Activated CD4-positive, alpha-beta T cell treated with anti-CD3 and anti-CD28 coated beads, Interleukin-2, amount 50 U/mL, for 24 hours (primary cell): ENCODE measurements around the gene PSMB11.

Experiments used
- DNase-seq, 2 donors: peaks; one replicate each; pipeline ENCODE4 v3.0.0-alpha.2; 2020; ENCODE audit warnings: low read depth in 1 of 2, low spot score in 1 of 2

PSMB11 gene

DNA sequence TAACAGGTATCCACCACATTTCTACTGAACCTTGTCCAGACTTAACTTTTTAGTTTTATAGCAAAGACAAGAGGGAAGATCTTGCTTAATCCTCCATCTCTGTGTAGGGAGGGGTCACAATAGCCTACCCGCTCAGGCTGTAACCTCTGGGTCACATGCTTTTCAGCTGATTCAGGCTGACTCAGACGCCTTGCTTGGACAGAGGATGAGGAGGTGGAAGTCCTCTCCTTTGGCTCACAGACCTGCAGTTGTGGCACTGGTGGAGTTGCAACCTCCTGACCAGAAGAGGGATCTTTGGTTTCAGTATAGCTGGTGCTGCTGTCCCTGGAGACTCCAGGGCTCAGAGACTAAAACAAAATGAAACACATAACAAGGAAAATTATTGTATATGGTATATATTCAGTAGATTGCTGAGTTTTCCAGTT is 36.7 kb downstream of the PSMB11 start:
- no peak for DNase-seq

DNA sequence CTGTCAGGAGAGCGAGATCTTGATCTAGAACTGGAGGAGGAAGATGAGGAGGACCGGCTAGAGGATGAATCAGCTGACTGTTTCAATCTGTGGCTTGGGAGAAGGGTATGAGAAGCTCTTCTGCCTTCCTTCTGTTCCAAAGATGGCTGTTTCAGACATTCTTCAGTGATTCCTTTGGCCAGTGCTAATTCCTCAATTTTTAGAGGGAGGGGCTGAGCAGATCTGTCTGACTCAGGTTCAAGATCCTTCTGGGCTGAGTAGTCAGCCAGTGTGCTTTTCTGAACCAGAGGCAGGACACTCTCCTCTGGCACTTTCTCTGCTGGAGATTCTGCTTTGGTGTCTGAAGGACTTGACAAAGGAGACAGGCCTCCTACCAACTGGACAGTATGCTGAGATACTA is 37.7 kb downstream of the PSMB11 start:
- DNase-seq: no peak

GRCh38 chr14:23080474-23080873 is 38.5 kb downstream of the PSMB11 start:
- DNase-seq: no peak

DNA sequence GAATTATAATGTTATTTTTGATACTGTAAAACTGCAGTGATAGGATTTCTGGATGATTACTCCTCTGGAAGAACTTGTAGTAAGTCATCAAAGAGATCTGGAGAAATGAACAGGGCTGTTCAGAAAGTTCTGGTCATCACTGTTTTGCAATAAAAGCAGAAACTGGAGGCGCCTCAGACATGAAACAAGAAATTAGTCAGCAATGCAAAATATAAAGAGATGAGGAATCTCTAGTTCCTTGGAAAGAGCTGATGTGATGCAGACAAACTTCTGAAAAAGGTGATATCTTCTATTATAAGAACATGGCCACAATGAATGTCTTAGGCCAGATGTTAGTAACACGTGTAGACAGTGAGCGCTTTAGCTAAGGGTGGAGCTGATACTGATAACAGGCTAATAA is 43.4 kb downstream of the PSMB11 start:
- DNase-seq: no peak

DNA sequence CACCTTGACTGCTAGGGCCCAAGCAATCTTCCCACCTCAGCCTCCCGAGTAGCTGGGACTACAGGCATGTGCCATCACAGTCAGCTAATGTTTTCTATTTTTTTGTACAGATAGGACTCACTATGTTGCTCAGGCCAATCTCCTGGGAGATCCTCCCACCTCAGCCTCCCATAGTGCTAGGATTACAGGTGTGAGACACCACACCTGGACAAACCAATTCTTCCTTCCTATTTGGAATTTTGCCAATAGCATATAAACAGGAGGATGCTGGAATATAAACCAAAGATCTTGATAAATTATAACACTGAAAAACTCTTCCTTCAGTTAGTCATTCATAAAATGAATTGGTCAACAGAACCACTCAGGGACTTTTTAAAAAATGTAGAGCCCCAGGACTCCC is 44.6 kb downstream of the PSMB11 start:
- DNase-seq: no peak

- DNase-seq: no peak
Observed at GRCh38 chr14:23089498-23090253, 47.7 kb downstream of the PSMB11 start.

- no peak for DNase-seq
Observed at GRCh38 chr14:23090254-23090636, 48.2 kb downstream of the PSMB11 start.

DNA sequence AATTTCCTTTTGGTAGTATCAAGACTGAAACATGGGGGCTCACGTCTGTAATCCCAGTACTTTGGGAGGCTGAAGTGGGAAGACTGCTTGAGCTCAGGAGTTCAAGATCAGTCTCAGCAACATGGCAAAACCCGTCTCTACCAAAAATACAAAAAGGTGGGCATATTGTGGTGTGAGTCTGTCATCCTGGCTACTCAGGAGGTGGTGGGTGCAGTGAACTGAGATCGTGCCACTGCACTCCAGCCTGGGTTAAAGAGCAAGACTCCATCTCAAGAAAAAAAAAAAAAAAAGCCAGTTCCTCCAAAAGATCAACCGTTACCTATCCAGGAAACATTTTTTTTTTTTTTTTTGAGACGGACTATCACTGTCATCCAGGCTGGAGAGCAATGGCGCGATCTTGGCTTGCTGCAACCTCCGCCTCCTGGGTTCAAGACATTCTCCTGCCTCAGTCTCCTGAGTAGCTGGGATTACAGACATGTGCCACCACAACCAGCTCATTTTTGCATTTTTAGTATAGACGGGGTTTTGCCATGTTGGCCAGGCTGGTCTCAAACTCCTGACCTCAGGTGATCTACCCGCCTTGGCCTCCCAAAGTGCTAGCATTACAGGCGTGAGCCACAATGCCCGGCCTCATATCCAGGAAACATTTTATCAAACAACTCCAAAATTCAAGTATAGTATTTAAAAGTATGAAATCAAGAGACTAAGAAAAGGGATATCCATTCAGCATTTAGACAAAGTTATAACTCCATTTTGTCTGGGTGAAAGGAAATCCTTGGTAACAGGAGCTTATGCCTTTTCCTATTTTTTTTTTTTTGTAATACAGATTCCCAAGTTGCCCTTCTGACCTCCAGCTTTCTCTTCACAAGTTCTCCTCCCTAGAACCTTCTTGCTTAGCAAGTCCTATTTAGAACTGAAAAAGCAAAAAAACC is 49.5 kb downstream of the PSMB11 start:
- no peak for DNase-seq

- no peak for DNase-seq
Observed at GRCh38 chr14:23093104-23093503, 51.1 kb downstream of the PSMB11 start.

GRCh38 chr14:23093526-23093925 is 51.5 kb downstream of the PSMB11 start:
- no peak for DNase-seq
